ENCODE measurements around the gene HSPA5.
"Not testable (repeated sequence)": the region's sequence is repeated elsewhere in the genome, so short reads cannot be mapped to it uniquely, and the experiment has no call there.

Gene HSPA5

GRCh38 chr9:125271081-125271480 lies 29.9 kb upstream of the HSPA5 start:
- H3K27ac ChIP-seq (ENCODE audit: low read length): no peak overlapping the region
- no peaks in the 10 kb centered on the region for H3K9me2 ChIP-seq (replicated peaks; ENCODE audit: insufficient read depth, low read length)
- TF ChIP-seq CTCF (IDR thresholded peaks at IDR 0.05; ENCODE audit: low read length): no peak
- no peak for TF ChIP-seq EZH2 (optimal IDR thresholded peaks at IDR 0.05; ENCODE audit: low read depth, low read length)
- no peak for TF ChIP-seq EZH2phosphoT487 (IDR thresholded peaks at IDR 0.05; ENCODE audit: low read length)
- no peak overlapping the region for H3K4me3 ChIP-seq (ENCODE audit: low read length)
- DNase-seq: no peak
- H3K36me3 ChIP-seq (replicated peaks; ENCODE audit: insufficient read depth, low read length): no peaks in the 10 kb centered on the region
- no peaks in the 10 kb centered on the region for H3K9me3 ChIP-seq (replicated peaks; ENCODE audit: insufficient read depth, low read length)
- no peak overlapping the region for H3K4me2 ChIP-seq (ENCODE audit: low read depth, low read length)
- H2AFZ ChIP-seq (ENCODE audit: low read length): no peak overlapping the region
- H3K4me1 ChIP-seq (ENCODE audit: low read length): no peaks in the 10 kb centered on the region
- no peak overlapping the region for H3K9ac ChIP-seq (ENCODE audit: low read length)
- H4K20me1 ChIP-seq (ENCODE audit: insufficient read depth, low read length): peaks cover 3% of the 10 kb centered on the region; the same call in 1 of the 2 replicates
- H3F3A ChIP-seq (ENCODE audit: insufficient read depth, low read length): no peaks in the 10 kb centered on the region
- no peaks in the 10 kb centered on the region for H3K27me3 ChIP-seq (replicated peaks; ENCODE audit: insufficient read depth, low read length)
- H3K79me2 ChIP-seq (ENCODE audit: low read length): peaks cover 86% of the 10 kb centered on the region

- no peaks in the 10 kb centered on the region for H3K36me3 ChIP-seq (replicated peaks; ENCODE audit: insufficient read depth, low read length)
Observed at GRCh38 chr9:125269014-125269397, 27.9 kb upstream of the HSPA5 start.

GRCh38 chr9:125268394-125269013 lies 27.4 kb upstream of the HSPA5 start:
- H3K9ac ChIP-seq (ENCODE audit: low read length): no peak overlapping the region
- H3K9me2 ChIP-seq (replicated peaks; ENCODE audit: insufficient read depth, low read length): no peaks in the 10 kb centered on the region
- H3K4me2 ChIP-seq (ENCODE audit: low read depth, low read length): no peak overlapping the region
- H4K20me1 ChIP-seq (ENCODE audit: insufficient read depth, low read length): peaks cover 3% of the 10 kb centered on the region; the same call in 1 of the 2 replicates
- no peaks in the 10 kb centered on the region for H3K36me3 ChIP-seq (replicated peaks; ENCODE audit: insufficient read depth, low read length)
- H3K27ac ChIP-seq (ENCODE audit: low read length): no peak overlapping the region
- H2AFZ ChIP-seq (ENCODE audit: low read length): no peak overlapping the region
- no peak for DNase-seq
- H3F3A ChIP-seq (ENCODE audit: insufficient read depth, low read length): no peaks in the 10 kb centered on the region
- H3K4me1 ChIP-seq (ENCODE audit: low read length): no peaks in the 10 kb centered on the region
- H3K4me3 ChIP-seq (ENCODE audit: low read length): no peak overlapping the region
- peaks cover 86% of the 10 kb centered on the region for H3K79me2 ChIP-seq (ENCODE audit: low read length)
- H3K9me3 ChIP-seq (replicated peaks; ENCODE audit: insufficient read depth, low read length): no peaks in the 10 kb centered on the region
- no peaks in the 10 kb centered on the region for H3K27me3 ChIP-seq (replicated peaks; ENCODE audit: insufficient read depth, low read length)
- no peak for TF ChIP-seq CTCF (IDR thresholded peaks at IDR 0.05; ENCODE audit: low read length)

More at GRCh38 chr9:125269014-125269397, 27.9 kb upstream of the HSPA5 start:
- Histone ChIP-seq H3K27me3 (replicated peaks; ENCODE audit: insufficient read depth, low read length) (no peaks in the 10 kb centered on the region), H4K20me1 (ENCODE audit: insufficient read depth, low read length) (peaks cover 3% of the 10 kb centered on the region; the same call in 1 of the 2 replicates), H3F3A (ENCODE audit: insufficient read depth, low read length) (no peaks in the 10 kb centered on the region), H2AFZ (ENCODE audit: low read length) (no peak overlapping the region), H3K9ac (ENCODE audit: low read length) (no peak overlapping the region), H3K79me2 (ENCODE audit: low read length) (peaks cover 84% of the 10 kb centered on the region), H3K9me3 (replicated peaks; ENCODE audit: insufficient read depth, low read length) (no peaks in the 10 kb centered on the region), H3K27ac (ENCODE audit: low read length) (no peak overlapping the region), H3K4me3 (ENCODE audit: low read length) (no peak overlapping the region), H3K9me2 (replicated peaks; ENCODE audit: insufficient read depth, low read length) (no peaks in the 10 kb centered on the region), H3K4me2 (ENCODE audit: low read depth, low read length) (no peak overlapping the region), H3K4me1 (ENCODE audit: low read length) (no peaks in the 10 kb centered on the region)
- no peak for TF ChIP-seq EZH2 (optimal IDR thresholded peaks at IDR 0.05; ENCODE audit: low read depth, low read length)
- TF ChIP-seq EZH2phosphoT487 (IDR thresholded peaks at IDR 0.05; ENCODE audit: low read length): no peak
- TF ChIP-seq CTCF (IDR thresholded peaks at IDR 0.05; ENCODE audit: low read length): no peak
- no peak for DNase-seq

- not testable (repeated sequence) for H4K20me1 ChIP-seq (ENCODE audit: insufficient read depth, low read length); H3K9me3 ChIP-seq (replicated peaks; ENCODE audit: insufficient read depth, low read length); H3K4me2 ChIP-seq (ENCODE audit: low read depth, low read length); H3K36me3 ChIP-seq (replicated peaks; ENCODE audit: insufficient read depth, low read length); H3F3A ChIP-seq (ENCODE audit: insufficient read depth, low read length); H3K27me3 ChIP-seq (replicated peaks; ENCODE audit: insufficient read depth, low read length); H2AFZ ChIP-seq (ENCODE audit: low read length); H3K4me3 ChIP-seq (ENCODE audit: low read length); H3K9me2 ChIP-seq (replicated peaks; ENCODE audit: insufficient read depth, low read length); H3K27ac ChIP-seq (ENCODE audit: low read length); H3K9ac ChIP-seq (ENCODE audit: low read length); H3K4me1 ChIP-seq (ENCODE audit: low read length); DNase-seq
- peaks cover 67% of the 10 kb centered on the region for H3K79me2 ChIP-seq (ENCODE audit: low read length)
Observed at GRCh38 chr9:125264068-125264467, 22.9 kb upstream of the HSPA5 start.
